ENCODE data around the gene MSANTD3. TPM values are rescaled to one million over a fixed set of nuclear protein-coding genes. Genes with fewer than 3 reads are reported as not detected.
"Not testable (repeated sequence)": the region's sequence is repeated elsewhere in the genome, so short reads cannot be mapped to it uniquely, and the experiment has no call there.

The MSANTD3 gene, protein sequence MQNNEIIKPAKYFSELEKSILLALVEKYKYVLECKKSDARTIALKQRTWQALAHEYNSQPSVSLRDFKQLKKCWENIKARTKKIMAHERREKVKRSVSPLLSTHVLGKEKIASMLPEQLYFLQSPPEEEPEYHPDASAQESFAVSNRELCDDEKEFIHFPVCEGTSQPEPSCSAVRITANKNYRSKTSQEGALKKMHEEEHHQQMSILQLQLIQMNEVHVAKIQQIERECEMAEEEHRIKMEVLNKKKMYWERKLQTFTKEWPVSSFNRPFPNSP
- total RNA-seq: 1 to 10 TPM; 8.8 to 9.6 TPM
- polyA plus RNA-seq (2013, experiment 1 of 2): 11.9 TPM
- 10.9 TPM for polyA plus RNA-seq (2013, experiment 2 of 2)
- total RNA-seq: 2.3 to 17.2 (median 9.6) reads per million in 172 experiments

DNA sequence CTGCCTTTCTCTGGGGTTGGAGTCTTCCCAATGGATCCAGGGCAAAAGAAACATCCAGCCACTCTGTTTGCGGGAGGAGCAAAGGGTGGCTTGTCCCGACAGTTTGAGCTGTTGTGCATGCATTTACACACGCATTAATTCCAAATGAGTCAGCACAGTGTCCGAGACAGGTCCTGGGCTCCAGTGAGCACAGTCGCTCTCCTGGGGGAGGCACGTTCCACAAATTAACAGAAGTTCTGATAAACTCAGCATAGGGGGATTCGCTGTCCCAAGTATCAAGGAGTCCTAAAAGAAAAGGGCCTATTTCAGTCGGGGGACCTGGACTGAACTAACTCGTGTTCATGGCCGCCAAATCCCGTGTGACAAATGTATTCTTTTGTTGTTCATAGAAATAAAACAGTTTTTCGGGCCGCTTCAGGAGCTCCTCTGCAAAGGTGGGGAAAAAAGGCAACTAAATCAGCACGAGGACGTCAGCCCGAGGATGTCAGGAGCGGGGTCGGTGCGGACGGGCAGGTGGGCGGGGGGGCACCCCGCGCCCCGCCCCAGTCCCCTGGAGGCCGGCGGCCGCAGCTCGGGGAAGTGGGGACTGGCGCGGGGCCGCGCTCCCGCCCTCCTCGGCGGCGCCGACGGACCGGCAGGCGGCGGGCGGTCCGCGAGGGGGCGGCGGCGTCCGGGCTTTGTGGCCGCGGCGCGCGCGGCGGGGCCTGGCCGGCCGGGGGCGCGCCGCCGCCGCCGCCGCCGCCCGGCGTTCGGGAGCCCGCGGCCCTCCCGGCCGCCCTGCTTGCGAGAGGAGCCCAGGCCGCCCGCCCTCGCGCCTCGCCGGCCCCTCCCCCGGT lies at the start of gene MSANTD3:
Gene MSANTD3 (plus strand): TSS at position 614 of the 836 bp plus-strand sequence. CDS start 14,796 bp downstream, outside the sequence.
- H3K27me3 ChIP-seq (ENCODE audit: control insufficient read depth in 1 of 2, insufficient read depth in 2 of 2, low read length in 2 of 2): peaks cover 0 to 7% of the 10 kb centered on the region in 2 experiments
- peaks cover 6% of the 10 kb centered on the region for H3K36me3 Mint-ChIP-seq (ENCODE audit: low read depth)
- H3K27ac ChIP-seq (ENCODE audit: low read depth in 1 of 2, low read length in 2 of 2): peak within 1 kb of the TSS in 1 of 2 donors; percentile 0
- TF ChIP-seq, protein P1, sequence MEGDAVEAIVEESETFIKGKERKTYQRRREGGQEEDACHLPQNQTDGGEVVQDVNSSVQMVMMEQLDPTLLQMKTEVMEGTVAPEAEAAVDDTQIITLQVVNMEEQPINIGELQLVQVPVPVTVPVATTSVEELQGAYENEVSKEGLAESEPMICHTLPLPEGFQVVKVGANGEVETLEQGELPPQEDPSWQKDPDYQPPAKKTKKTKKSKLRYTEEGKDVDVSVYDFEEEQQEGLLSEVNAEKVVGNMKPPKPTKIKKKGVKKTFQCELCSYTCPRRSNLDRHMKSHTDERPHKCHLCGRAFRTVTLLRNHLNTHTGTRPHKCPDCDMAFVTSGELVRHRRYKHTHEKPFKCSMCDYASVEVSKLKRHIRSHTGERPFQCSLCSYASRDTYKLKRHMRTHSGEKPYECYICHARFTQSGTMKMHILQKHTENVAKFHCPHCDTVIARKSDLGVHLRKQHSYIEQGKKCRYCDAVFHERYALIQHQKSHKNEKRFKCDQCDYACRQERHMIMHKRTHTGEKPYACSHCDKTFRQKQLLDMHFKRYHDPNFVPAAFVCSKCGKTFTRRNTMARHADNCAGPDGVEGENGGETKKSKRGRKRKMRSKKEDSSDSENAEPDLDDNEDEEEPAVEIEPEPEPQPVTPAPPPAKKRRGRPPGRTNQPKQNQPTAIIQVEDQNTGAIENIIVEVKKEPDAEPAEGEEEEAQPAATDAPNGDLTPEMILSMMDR (IDR thresholded peaks at IDR 0.05): no peak
- peaks cover 20% of the 10 kb centered on the region for H3K4me1 ChIP-seq (ENCODE audit: insufficient read depth, low read length)
- H3K36me3 ChIP-seq (ENCODE audit: insufficient read depth, low read length): peaks cover 3% of the 10 kb centered on the region
- peak within 1 kb of the TSS; percentile 98 for H3K4me3 Mint-ChIP-seq
- peaks cover 44% of the 10 kb centered on the region for H3K4me1 Mint-ChIP-seq (ENCODE audit: low read depth)
- no peaks in the 10 kb centered on the region for H3K9me3 ChIP-seq (ENCODE audit: control insufficient read depth in 1 of 2, insufficient read depth in 1 of 2, low read length in 2 of 2)
- peak within 1 kb of the TSS; percentile 96 for H3K27ac Mint-ChIP-seq
- peak; percentile 28 to 79 (median 54) for DNase-seq
- H3K4me3 ChIP-seq (ENCODE audit: low read length): peak within 1 kb of the TSS; percentile 78
- H3K9me3 Mint-ChIP-seq: no peaks in the 10 kb centered on the region
- peaks cover 7% of the 10 kb centered on the region for H3K27me3 Mint-ChIP-seq
- CTCF ChIA-PET: interaction anchor here (1.3 to 2.0 kb wide), 2 partner anchors 11 to 15 kb away, joined by 3 to 8 read pairs; no protein-coding TSS in a partner anchor
- intact Hi-C loops (cut with DNase I, micrococcal nuclease): loop anchor here (1.0 to 10.0 kb wide), 8 partner anchors 12 to 1632 kb away; partner anchors contain the start of genes TEX10 (in 2 of the 2), ANKS6 (in 1 of the 2) and STX17 (in 1 of the 2)
- POLR2A ChIA-PET: interaction anchor here (0.6 to 2.8 kb wide), 5 partner anchors 12 to 608 kb away, joined by 3 to 12 read pairs (median 5); partner anchors contain the start of gene TEX10
- ATAC-seq (ENCODE audit: poor library complexity): peak; percentile 80

DNA sequence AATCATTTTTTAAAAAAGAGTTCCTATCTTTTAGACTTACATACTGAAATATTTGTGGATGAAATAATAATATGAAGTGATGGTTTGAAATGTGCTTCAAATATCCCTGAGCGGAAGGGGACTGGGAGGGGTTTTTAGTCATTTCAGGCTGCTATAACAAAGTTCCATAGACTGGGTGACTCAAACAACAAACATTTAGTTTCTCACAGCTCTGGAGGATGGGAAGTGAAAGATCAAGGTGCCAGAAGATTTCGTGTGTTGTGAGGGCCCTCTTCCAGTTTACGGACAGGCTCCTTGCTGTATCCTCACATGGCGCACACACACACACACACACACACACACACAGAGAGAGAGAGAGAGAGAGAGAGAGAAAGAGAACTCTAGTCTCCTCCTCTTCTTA lies 47.1 kb upstream of the MSANTD3 start:
- no peaks in the 10 kb centered on the region for H3K9me3 Mint-ChIP-seq
- H3K4me3 ChIP-seq (ENCODE audit: low read length): no peak overlapping the region
- H3K36me3 ChIP-seq (ENCODE audit: insufficient read depth, low read length): no peaks in the 10 kb centered on the region
- H3K27ac Mint-ChIP-seq: no peak overlapping the region
- H3K36me3 Mint-ChIP-seq (ENCODE audit: low read depth): no peaks in the 10 kb centered on the region
- ATAC-seq (ENCODE audit: poor library complexity) (no peak), DNase-seq (no peak)
- H3K27ac ChIP-seq (ENCODE audit: low read depth in 1 of 2, low read length in 2 of 2): no peak overlapping the region
- H3K9me3 ChIP-seq (ENCODE audit: control insufficient read depth in 1 of 2, insufficient read depth in 1 of 2, low read length in 2 of 2): no peaks in the 10 kb centered on the region
- intact Hi-C loops (cut with DNase I, micrococcal nuclease): no loop called here
- H3K27me3 Mint-ChIP-seq: no peaks in the 10 kb centered on the region
- no peaks in the 10 kb centered on the region for H3K4me1 ChIP-seq (ENCODE audit: insufficient read depth, low read length)
- no peaks in the 10 kb centered on the region for H3K27me3 ChIP-seq (ENCODE audit: control insufficient read depth in 1 of 2, insufficient read depth in 2 of 2, low read length in 2 of 2)
- POLR2A ChIA-PET: no interaction called here
- no peaks in the 10 kb centered on the region for H3K4me1 Mint-ChIP-seq (ENCODE audit: low read depth)
- CTCF ChIA-PET: no interaction called here
- no peak overlapping the region for H3K4me3 Mint-ChIP-seq
- TF ChIP-seq, protein P1 (IDR thresholded peaks at IDR 0.05): no peak

DNA sequence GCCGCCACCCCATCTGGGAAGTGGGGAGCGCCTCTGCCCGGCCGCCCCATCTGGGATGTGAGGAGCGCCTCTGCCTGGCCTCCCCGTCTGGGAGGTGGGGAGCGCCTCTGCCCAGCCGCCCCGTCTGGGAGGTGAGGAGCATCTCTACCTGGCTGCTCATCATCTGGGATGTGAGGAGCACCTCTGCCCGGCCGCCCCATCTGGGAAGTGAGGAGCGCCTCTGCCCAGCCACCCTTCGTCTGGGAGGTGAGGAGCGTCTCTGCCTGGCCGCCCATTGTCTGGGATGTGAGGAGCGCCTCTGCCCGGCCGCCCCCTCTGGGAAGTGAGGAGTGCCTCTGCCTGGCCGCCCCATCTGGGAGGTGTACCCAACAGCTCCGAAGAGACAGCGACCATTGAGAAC lies 34.0 kb upstream of the MSANTD3 start:
- H3K27me3 Mint-ChIP-seq; H3K4me1 ChIP-seq (ENCODE audit: insufficient read depth, low read length); H3K27ac Mint-ChIP-seq; CTCF ChIA-PET; H3K36me3 Mint-ChIP-seq (ENCODE audit: low read depth); H3K4me3 Mint-ChIP-seq; H3K4me3 ChIP-seq (ENCODE audit: low read length); POLR2A ChIA-PET; H3K27me3 ChIP-seq (ENCODE audit: control insufficient read depth in 1 of 2, insufficient read depth in 2 of 2, low read length in 2 of 2); ATAC-seq (ENCODE audit: poor library complexity); DNase-seq; H3K27ac ChIP-seq (ENCODE audit: low read depth in 1 of 2, low read length in 2 of 2); H3K36me3 ChIP-seq (ENCODE audit: insufficient read depth, low read length); H3K9me3 Mint-ChIP-seq; H3K4me1 Mint-ChIP-seq (ENCODE audit: low read depth); intact Hi-C loops (cut with DNase I, micrococcal nuclease): not testable (repeated sequence)
- H3K9me3 ChIP-seq (ENCODE audit: control insufficient read depth in 1 of 2, insufficient read depth in 1 of 2, low read length in 2 of 2): peaks cover 0 to 11% of the 10 kb centered on the region in 2 experiments

All from CD4-positive, alpha-beta T cell (primary cell).